Liver (tissue), 3 donors: ENCODE data around the gene P3H1.

Experiments
- RAD21 ChIP-seq, 2 donors: IDR thresholded peaks; 2 replicates each; pipeline ENCODE4 v1.6.1; 2016; ENCODE audit warnings: antibody characterized with exemption in 2 of 2, mild to moderate bottlenecking in 2 of 2
- REST ChIP-seq: IDR thresholded peaks from 2 replicates; pipeline ENCODE4 v1.6.1; 2016; ENCODE audit warnings: antibody characterized with exemption, mild to moderate bottlenecking
- TAF1 ChIP-seq: conservative IDR thresholded peaks from 2 replicates; pipeline ENCODE4 v1.6.1; 2016; ENCODE audit warnings: antibody characterized with exemption, mild to moderate bottlenecking
- TF ChIP-seq, protein P1 (sequence below): fragments of 150-350 bp; IDR thresholded peaks from 2 replicates; pipeline ENCODE4 v1.5.1; 2017; ENCODE audit warnings: improper control_type of control experiment, low read depth, low read length; ENCODE audit not compliant: missing input control
- TF ChIP-seq, protein P2 (sequence below): IDR thresholded peaks from 2 replicates; pipeline ENCODE4 v1.6.1; 2016; ENCODE audit warnings: antibody characterized with exemption
- donor health status: healthy.
- donor health status: healthy.

GRCh38 chr1:42806593-42806992 lies 39.8 kb upstream of the P3H1 start:
- TF ChIP-seq, protein P1, sequence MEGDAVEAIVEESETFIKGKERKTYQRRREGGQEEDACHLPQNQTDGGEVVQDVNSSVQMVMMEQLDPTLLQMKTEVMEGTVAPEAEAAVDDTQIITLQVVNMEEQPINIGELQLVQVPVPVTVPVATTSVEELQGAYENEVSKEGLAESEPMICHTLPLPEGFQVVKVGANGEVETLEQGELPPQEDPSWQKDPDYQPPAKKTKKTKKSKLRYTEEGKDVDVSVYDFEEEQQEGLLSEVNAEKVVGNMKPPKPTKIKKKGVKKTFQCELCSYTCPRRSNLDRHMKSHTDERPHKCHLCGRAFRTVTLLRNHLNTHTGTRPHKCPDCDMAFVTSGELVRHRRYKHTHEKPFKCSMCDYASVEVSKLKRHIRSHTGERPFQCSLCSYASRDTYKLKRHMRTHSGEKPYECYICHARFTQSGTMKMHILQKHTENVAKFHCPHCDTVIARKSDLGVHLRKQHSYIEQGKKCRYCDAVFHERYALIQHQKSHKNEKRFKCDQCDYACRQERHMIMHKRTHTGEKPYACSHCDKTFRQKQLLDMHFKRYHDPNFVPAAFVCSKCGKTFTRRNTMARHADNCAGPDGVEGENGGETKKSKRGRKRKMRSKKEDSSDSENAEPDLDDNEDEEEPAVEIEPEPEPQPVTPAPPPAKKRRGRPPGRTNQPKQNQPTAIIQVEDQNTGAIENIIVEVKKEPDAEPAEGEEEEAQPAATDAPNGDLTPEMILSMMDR = no peak
- TF ChIP-seq TAF1 = no peak
- no peak for TF ChIP-seq REST
- TF ChIP-seq RAD21 (IDR thresholded peaks at IDR 0.05) = no peak
- TF ChIP-seq, protein P2, sequence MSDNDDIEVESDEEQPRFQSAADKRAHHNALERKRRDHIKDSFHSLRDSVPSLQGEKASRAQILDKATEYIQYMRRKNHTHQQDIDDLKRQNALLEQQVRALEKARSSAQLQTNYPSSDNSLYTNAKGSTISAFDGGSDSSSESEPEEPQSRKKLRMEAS = no peak
